GM18909 (cell line): ENCODE measurements around the gene EXT2.

Experiments used
- ATAC-seq: cut with Tn5 transposase; IDR thresholded peaks from one replicate; pipeline ENCODE4 v1.9.1; 2021; ENCODE audit warnings: mild to moderate bottlenecking; ENCODE audit not compliant: unreplicated experiment, poor library complexity

EXT2 gene

GRCh38 chr11:44128729-44129128 lies 33.3 kb downstream of the EXT2 start:
- ATAC-seq, result no peak

- ATAC-seq, result no peak
These were observed 35.3 kb downstream of the EXT2 start for GRCh38 chr11:44130751-44131150.

- no peak for ATAC-seq
These were observed 38.0 kb downstream of the EXT2 start for GRCh38 chr11:44133335-44133946.

- ATAC-seq, result no peak
These were observed 39.1 kb downstream of the EXT2 start for GRCh38 chr11:44134625-44135024.

GRCh38 chr11:44136176-44136945 lies 40.9 kb downstream of the EXT2 start:
- ATAC-seq, result no peak

- no peak for ATAC-seq
These were observed 41.6 kb downstream of the EXT2 start for GRCh38 chr11:44137057-44137456.

- no peak for ATAC-seq
These were observed 42.8 kb downstream of the EXT2 start for GRCh38 chr11:44138286-44138685.

- ATAC-seq, result no peak
These were observed 43.5 kb downstream of the EXT2 start for GRCh38 chr11:44138980-44139379.

GRCh38 chr11:44139565-44140330 lies 44.3 kb downstream of the EXT2 start:
- no peak for ATAC-seq

- no peak for ATAC-seq
These were observed 44.9 kb downstream of the EXT2 start for GRCh38 chr11:44140372-44140771.

GRCh38 chr11:44140805-44141204 lies 45.3 kb downstream of the EXT2 start:
- ATAC-seq, result no peak

- no peak for ATAC-seq
These were observed 48.8 kb downstream of the EXT2 start for GRCh38 chr11:44143987-44144909.

GRCh38 chr11:44145011-44145775 lies 49.7 kb downstream of the EXT2 start:
- ATAC-seq, result no peak

GRCh38 chr11:44146931-44147330 lies 51.5 kb downstream of the EXT2 start:
- ATAC-seq, result no peak

- no peak for ATAC-seq
These were observed 52.3 kb downstream of the EXT2 start for GRCh38 chr11:44147751-44148150.

GRCh38 chr11:44149651-44150050 lies 54.2 kb downstream of the EXT2 start:
- no peak for ATAC-seq

- ATAC-seq, result no peak
These were observed 54.9 kb downstream of the EXT2 start for GRCh38 chr11:44150401-44150800.

- no peak for ATAC-seq
These were observed 61.5 kb downstream of the EXT2 start for GRCh38 chr11:44157019-44157418.

- ATAC-seq, result no peak
These were observed 62.9 kb downstream of the EXT2 start for GRCh38 chr11:44158384-44158783.
